Activated naive CD4-positive, alpha-beta T cell (primary cell): Measurements from ENCODE around the gene UACA.
"Not testable (repeated sequence)": the region's sequence is repeated elsewhere in the genome, so short reads cannot be mapped to it uniquely, and the experiment has no call there.

Source experiments
- DNase-seq, 4 experiments: peaks; one replicate each; lab custom pipeline; 2025; lab: John Stamatoyannopoulos, UW

Gene UACA, protein sequence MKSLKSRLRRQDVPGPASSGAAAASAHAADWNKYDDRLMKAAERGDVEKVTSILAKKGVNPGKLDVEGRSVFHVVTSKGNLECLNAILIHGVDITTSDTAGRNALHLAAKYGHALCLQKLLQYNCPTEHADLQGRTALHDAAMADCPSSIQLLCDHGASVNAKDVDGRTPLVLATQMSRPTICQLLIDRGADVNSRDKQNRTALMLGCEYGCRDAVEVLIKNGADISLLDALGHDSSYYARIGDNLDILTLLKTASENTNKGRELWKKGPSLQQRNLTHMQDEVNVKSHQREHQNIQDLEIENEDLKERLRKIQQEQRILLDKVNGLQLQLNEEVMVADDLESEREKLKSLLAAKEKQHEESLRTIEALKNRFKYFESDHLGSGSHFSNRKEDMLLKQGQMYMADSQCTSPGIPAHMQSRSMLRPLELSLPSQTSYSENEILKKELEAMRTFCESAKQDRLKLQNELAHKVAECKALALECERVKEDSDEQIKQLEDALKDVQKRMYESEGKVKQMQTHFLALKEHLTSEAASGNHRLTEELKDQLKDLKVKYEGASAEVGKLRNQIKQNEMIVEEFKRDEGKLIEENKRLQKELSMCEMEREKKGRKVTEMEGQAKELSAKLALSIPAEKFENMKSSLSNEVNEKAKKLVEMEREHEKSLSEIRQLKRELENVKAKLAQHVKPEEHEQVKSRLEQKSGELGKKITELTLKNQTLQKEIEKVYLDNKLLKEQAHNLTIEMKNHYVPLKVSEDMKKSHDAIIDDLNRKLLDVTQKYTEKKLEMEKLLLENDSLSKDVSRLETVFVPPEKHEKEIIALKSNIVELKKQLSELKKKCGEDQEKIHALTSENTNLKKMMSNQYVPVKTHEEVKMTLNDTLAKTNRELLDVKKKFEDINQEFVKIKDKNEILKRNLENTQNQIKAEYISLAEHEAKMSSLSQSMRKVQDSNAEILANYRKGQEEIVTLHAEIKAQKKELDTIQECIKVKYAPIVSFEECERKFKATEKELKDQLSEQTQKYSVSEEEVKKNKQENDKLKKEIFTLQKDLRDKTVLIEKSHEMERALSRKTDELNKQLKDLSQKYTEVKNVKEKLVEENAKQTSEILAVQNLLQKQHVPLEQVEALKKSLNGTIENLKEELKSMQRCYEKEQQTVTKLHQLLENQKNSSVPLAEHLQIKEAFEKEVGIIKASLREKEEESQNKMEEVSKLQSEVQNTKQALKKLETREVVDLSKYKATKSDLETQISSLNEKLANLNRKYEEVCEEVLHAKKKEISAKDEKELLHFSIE (N-terminal part only)

DNA sequence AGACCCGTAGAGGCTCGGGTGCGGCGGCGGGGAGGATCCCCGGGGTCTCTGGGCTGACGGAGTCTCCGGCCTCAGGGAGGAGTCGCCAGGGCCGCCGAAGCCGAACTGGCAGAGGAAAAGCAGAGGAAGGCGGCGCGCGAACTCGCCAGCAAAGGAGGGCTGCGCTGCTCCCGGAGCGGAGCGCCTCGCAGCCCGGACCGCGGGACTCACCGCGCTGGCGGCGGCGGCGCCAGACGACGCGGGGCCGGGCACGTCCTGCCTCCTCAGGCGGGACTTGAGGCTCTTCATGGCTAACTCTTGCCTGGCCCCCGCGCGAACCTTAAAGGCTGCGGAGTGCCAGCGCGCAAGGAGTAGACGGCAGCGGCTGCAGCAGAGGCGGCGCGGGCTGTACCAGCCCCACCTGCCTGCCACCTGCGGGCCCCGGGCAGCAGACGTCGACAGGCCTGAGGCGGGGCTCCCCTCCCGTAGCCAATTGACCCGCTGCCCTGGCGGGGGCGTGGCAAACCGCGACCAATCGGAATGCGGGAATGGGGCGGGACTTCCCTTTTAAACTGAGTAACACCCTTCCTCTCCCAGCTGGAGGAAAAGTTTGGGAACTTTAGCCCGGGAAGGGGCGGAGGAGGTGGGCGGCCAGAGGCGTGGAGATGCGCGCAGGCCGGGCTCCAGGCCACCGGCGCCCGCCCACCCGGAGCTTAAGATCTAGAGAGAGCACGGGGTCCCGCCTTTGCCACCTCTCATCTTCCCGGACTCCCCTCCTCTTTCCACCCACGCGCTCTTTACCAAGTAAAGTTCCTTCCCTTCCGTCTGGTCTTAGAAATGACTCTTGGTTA, at the start of gene UACA:
Gene UACA, minus strand, starts transcription at position 439 of the 830 bp plus-strand sequence. Its CDS starts 151 bp downstream, at position 288.
- peak; percentile 16 to 56 (median 49) for DNase-seq

DNA sequence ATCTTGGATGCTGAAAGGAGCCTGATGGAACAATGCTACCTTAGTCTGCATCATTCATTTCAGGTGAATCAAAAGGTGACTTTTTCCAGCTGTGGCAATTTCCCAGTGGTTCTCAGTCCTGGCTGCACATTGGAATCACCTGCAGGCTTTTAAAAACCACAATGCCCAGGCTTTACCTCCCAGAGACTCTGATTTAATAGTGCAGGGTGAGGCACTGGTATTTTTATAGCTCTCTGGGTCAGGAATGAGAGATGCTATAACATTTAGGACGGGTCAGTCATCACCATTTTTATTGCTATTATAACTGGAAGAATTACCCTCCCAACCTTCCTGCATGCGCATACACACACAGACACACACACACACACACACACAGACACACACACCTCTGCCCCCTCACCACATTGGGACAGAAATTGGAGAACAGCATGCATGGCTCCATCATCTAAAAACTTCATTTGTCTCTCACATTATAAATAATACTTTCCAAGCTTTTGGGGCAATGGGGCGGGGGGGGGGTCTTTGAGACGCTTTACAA, 49.5 kb upstream of the UACA start:
- DNase-seq: no peak

DNA sequence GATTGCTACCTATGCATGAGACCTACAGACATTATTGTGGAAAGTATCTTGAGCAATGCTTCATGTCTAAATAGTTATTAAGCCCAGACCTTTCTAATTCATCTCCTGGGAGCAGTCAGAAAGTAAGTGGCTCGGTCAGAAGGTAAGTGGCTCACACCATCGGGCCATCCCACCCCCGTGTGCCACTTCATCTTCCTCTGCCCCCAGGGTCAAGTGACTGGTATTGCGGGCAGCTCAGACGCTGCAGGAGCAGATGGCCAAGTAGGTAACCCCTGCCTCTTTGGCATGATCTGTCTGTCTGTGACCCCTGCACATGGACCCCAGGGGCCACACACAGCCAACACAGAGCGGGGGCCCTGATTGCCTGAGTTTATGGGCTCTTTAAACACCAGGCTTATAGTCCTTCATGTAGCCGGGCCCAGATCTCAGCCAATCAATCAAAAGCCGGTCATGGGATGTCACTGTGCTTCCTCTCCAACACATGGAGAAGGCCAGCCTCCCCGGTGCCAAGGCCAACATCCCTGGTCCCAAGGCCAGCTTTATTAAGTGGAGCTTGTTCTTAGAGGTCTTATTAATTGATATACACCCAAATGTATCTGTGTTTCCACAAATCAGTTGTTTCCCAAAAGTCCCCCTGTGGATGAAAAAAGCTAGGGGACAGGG, 47.7 kb upstream of the UACA start:
- DNase-seq: no peak

DNA sequence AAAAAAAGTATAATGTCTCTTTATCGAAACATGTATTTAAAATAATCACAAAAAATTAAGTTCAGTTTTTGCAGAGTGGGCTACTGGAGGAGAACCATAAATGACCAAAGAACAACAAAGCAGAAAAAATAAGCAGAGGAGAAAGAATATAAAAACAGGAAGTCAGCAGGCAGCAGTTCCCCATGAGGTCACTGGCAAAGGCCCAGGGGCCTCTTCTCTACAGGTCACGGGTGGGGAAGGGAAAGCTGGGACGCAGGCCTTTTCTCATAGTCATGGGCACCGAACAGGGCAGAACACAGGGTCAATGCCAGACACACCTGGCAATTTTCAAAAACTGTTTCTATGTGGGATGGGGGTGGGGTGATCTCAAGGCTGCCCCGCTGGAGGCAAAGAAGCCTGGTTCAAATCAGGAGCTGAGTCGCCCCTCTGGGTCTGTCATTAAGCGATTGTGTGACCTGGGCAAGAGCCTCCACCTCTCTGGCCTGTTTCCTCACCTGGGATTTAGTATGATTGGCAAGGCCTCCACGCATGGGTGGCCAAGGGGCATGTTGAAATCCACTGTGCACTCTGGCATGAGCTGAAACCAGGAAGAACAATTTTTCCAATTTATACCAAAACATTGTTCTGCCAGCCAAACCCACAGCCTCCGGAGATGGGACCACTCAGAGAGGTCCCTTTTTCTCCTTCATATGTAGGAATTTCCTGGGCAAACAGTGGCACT, 43.8 kb upstream of the UACA start:
- no peak for DNase-seq

DNA sequence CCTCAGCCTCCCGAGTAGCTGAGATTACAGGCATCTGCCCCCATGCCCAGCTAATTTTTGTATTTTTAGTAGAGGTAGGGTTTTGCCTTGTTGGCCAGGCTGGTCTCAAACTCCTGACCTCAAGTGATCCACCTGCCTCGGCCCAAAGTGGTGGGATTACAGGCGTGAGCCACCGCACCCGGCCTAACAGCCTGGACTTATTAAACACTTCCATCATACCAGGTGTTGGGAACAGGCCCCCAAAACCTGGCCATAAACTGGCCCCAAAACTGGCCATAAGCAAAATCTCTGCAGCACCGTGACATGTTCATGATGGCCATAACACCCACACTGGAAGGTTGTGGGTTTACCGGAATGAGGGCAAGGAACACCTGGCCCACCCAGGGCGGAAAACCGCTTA, 41.0 kb upstream of the UACA start:
- not testable (repeated sequence) for DNase-seq

DNA sequence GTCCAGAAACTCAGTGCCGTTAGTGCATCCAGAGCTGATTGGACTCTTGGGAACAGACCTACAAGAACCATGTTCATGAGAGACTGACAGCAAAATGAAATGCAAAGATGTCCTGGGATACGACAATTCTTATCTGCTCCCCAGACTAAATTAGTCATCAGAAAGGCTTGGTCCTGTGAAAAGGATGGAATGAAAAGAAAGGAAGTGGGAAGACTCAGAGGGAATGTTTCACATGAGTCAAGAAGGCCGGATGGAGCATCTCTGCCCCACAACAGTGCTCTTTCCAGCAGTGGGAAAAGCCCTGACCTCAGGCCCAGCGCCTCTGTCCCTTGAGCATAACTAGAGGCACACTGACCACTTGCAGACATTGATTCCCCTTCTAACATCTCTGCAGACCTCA, 39.3 kb upstream of the UACA start:
- no peak for DNase-seq

DNA sequence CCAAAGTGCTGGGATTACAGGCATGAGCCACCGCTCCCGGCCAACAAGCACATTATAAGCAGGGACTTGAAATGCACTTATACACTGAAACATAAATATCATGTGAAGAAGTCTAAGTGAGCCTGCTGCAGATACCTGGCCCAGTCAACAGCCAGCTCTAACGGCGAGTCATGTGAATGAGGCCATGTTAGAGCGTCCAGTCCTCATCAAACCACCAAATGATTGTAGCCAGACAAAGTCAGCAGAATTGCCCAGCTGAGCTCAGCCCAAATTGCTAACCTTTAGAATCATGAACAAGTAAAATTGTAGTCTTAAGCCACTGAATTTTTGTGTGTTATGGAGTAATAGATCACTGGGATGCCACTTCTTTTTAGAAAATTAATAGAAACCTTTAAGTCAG, 37.8 kb upstream of the UACA start:
- DNase-seq: no peak

DNA sequence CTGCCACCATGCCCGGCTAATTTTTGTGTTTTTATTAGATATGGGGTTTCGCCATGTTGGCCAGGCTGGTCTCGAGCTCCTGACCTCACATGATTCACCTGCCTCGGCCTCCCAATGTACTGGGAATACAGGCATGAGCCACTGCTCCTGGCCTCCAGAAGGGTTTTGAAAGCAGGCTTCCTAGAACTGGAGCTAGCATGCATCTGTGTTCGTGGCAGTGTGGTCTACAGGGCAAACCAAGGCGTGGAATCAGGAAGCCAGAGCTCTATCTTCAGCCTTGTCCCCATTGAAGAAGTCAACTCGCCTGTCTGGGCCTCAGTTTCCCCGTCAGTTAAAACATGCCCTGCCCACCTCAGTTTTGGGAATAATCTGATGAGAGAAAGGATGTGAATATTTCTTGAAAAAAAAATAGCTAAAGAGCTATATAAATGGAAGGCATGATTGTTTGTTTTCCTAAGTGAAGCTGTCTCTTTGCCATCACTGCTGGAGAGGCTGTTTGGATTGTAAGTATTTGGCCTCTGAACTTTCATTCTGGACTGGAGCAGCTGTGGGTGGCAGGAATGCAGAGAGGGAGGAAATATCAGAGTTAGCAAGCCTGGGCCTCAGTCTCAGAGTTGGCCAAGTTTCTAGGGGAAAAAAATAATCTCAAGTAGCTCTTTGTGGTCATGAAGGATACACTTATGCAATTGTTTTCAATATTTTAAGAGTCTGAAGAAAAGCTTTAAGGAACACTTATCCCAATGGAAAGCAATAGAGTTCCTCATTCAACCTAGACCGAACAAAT, 36.5 kb upstream of the UACA start:
- no peak for DNase-seq

DNA sequence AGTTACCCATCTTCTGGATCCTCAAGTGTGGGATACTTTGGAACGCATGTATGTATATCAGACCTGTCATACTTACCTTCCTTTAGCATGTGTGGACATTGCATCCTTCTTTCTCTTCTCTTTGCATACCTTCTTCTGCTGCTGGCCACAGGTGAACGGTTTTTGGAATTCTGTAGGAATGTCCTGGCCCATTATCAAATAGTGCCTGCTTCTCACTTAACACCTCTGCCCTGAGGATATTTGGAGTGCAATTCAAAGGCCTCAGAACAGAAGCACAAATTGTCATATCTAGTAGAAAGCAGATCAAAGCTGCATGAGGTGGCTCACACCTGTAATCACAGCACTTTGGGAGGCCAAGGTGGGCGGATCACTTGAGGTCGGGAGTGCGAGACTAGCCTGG, 34.1 kb upstream of the UACA start:
- no peak for DNase-seq

DNA sequence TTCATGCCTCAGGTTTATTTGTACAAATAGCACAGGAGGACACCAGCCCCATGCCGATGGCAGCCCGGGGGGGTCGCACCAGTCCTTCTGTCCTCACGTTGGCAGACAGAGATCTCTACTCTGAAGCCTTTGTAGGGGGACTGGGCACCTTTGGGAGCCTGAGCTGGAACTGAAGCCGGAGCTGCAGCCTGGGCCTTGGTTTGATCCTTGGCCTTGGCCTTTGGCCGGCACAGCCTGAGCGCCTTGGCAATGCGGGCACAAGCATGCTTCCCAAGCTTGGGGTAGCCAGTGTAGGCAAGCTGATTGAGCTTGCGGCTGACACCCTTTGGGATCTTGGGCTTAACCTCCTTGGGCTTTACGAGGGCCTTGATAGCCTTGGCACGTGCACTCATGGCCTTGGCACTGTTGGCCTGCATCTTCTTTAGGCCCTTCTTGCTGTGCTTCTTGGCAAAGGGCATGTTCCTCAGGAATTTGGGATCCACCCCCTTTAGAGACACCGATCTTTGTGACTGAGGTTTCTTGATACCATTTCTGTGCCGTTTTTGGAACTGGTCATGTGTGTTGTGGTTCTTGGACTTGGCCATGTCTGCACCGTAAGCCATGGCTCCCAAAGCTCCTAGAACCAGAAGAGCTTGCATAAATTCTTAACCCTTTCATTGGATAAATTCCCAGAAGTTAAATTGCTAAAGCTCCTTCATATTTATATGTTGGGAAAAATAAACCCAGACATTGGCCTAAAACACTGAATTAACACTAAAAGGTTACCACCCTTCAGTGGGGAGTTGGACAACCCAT, 33.4 kb upstream of the UACA start:
- DNase-seq: no peak

DNA sequence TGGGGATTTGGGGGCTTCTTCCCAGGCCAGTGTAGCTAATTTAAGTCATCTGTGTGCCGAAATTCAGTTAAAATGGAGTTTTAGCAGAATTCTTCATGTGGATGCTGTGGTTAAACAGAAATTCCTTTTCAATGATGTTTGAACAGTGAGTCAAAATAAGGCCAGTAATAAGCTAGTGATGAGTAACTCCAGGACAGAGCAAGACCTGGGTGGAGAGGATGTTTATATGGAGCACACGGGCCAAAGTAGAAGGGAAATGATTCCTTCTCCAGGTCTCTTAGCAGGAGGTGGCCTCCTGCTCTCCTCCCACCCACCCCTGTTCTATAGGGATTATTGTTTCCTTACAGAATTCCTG, 31.9 kb upstream of the UACA start:
- no peak for DNase-seq

DNA sequence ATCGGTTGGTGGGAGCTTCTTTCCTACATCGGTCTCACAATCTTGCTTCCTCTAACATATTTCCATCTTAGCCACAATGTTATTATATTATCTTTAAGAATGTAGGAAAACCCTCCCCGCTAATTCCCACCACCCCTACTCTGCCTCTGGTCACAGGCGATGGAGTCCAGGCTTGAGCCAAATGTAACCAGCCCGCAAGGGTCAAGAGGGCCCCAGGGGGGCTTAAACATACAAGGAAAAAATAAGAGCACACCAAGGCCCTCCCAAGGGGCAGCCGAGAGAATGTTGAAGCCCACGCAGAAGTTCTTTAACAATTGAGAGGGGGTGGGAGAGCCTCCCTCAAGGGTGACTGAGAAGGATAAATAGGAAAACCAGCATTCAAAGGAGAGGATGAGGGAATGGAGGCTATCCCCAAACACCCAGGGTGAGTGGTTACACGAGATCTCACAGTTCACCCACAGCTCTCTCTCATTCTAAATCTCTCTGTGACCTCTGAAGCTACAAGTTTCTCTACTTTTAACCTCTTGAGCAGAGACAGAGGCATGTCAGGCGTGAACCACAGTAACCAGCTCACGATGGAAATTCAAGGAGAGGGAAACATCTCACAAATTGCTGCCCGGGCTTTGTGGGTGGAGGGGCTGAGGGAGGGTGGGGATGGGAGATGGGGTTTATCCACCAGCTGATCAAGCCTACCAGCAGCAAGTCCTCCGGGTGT, 31.4 kb upstream of the UACA start:
- no peak for DNase-seq

DNA sequence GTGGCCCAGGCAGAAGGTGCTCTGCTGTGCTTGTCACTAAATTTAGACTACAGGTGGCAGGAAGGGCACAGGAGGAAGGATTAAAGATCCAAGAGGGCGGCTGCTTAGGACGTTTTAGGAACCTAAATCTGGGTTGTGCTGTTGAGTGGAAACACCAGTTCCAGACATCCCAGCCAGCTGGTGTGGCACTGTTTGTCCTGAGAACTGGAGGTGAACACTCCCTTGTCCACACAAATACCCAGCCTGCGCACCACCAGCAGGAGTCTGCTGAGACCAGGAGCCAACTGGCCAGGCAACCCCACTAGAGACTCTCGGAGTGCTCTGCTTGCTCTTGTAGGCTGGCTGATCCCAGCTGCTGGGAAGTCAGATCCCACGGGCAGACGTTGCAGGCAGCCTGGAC, 30.3 kb upstream of the UACA start:
- no peak for DNase-seq

DNA sequence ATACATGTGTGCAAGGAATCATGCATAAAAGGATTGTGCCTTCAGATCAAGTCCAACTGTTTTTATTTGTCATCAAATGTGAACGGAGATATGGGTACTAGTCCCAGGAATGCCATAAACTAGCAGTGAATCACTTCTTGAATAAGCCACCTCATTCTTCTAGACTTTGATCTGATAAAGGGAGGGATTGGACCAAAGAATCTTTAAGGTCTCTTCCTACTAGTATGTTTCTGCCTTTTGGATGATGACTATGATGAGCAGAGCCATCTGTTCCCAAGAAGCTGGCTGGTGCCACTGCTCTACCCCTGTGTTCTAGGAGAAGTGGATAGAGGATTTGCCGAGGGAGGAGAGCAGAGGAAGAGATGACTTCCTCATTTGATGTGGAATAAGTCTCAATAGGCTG, 28.8 kb upstream of the UACA start:
- no peak for DNase-seq

DNA sequence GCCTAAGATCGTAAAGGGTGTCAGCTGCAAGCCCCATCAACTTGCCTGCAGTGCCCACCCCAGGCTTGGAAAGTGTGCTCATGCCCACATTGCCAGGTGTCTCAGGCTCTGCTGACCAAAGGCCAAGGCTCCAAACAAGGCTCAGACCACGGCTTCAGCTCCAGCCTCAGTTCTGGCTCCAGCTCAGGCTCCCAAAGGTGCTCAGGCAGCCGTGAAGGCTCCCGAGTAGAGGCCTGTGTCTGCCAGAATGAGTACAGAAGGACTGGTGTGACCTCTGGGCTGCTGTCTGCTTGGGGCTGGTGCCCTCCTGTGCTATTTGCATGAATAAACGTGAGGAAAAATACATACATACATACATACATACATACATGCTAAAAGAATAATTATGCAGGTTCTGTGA, 27.9 kb upstream of the UACA start:
- DNase-seq: no peak

DNA sequence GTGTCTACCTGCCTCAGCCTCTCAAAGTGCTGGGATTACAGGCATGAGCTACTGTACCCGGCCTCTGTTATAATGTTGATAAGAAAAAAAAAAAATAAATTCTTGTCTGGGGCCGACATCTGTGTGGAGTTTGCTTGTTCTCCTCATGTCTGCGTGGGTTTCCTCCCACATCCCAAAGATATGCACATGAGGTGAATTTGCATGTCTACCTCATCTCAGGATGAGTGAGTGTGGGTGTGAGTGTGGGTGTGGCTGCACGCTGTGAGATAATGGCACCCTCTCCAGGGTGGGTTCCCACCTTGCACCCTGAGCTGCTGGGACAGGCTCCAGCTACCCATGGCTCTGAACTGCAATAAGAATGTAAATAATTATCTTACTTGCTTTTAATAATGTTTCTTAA, 25.9 kb upstream of the UACA start:
- no peak for DNase-seq
